OCI-LY3 (cell line): Measurements from ENCODE around the gene ATG16L2.
"Not testable (repeated sequence)": the region's sequence is repeated elsewhere in the genome, so short reads cannot be mapped to it uniquely, and the experiment has no call there.

ENCODE experiments used
- H2AFZ ChIP-seq: fragments of 200-600, 300-600 bp; shearing (Covaris generic); 2 replicates; pipeline ENCODE4 v1.6.0; 2014; ENCODE audit warnings: antibody characterized with exemption, low read depth, low read length
- H3K27ac ChIP-seq: fragments of 200-600, 300-600 bp; sonication (generic); 2 replicates; pipeline ENCODE4 v1.5.1; 2014; ENCODE audit warnings: mild to moderate bottlenecking, low read length, moderate library complexity, mixed read lengths
- H3K27me3 ChIP-seq: fragments of 200-600, 300-600 bp; sonication (generic); 2 replicates; pipeline ENCODE4 v1.6.1; 2014; ENCODE audit warnings: low read depth, low read length, mixed read lengths
- H3K36me3 ChIP-seq: fragments of 200-600, 300-600 bp; sonication (generic); replicated peaks from 2 replicates; pipeline ENCODE3; 2014; ENCODE audit warnings: low read depth, low read length, mixed read lengths
- H3K4me1 ChIP-seq: fragments of 300-600, 200-600 bp; sonication (generic); 2 replicates; pipeline ENCODE4 v1.6.1; 2014; ENCODE audit warnings: low read length, mixed read lengths
- H3K4me2 ChIP-seq: fragments of 200-600, 300-600 bp; sonication (generic); 2 replicates; pipeline ENCODE4 v1.6.1; 2014; ENCODE audit warnings: low read length, mixed read lengths
- H3K4me3 ChIP-seq: fragments of 300-600, 200-600 bp; sonication (generic); 2 replicates; pipeline ENCODE4 v1.5.1; 2014; ENCODE audit warnings: antibody characterized with exemption, mild to moderate bottlenecking, low read length, moderate library complexity
- H3K79me2 ChIP-seq: fragments of 300-600, 200-600 bp; shearing (Covaris generic); 2 replicates; pipeline ENCODE4 v1.6.1; 2014; ENCODE audit warnings: mild to moderate bottlenecking, low read length, mixed read lengths
- H3K9ac ChIP-seq: fragments of 300-600, 200-600 bp; shearing (Covaris generic); 2 replicates; pipeline ENCODE4 v1.6.0; 2014; ENCODE audit warnings: mild to moderate bottlenecking, low read length, moderate library complexity
- H3K9me3 ChIP-seq: fragments of 200-600, 300-600 bp; shearing (Covaris generic); 2 replicates; pipeline ENCODE4 v1.6.1; 2014; ENCODE audit warnings: low read length, mixed read lengths; ENCODE audit not compliant: insufficient read depth
- H4K20me1 ChIP-seq: fragments of 200-600, 300-600 bp; sonication (generic); 2 replicates; pipeline ENCODE4 v1.6.1; 2016; ENCODE audit warnings: low read length, mixed read lengths; ENCODE audit not compliant: insufficient read depth
- EZH2phosphoT487 ChIP-seq: fragments of 200-600 bp; shearing (Covaris generic); IDR thresholded peaks from 2 replicates; pipeline ENCODE4 v1.6.1; 2018; ENCODE audit warnings: antibody characterized with exemption, mixed run types, low read depth
- TF ChIP-seq, protein P1 (sequence below): fragments of 200-600, 300-600 bp; sonication (generic); IDR thresholded peaks from 2 replicates; pipeline ENCODE4 v1.5.1; 2014; ENCODE audit warnings: antibody characterized with exemption, low read length, low read depth

The ATG16L2 gene

DNA sequence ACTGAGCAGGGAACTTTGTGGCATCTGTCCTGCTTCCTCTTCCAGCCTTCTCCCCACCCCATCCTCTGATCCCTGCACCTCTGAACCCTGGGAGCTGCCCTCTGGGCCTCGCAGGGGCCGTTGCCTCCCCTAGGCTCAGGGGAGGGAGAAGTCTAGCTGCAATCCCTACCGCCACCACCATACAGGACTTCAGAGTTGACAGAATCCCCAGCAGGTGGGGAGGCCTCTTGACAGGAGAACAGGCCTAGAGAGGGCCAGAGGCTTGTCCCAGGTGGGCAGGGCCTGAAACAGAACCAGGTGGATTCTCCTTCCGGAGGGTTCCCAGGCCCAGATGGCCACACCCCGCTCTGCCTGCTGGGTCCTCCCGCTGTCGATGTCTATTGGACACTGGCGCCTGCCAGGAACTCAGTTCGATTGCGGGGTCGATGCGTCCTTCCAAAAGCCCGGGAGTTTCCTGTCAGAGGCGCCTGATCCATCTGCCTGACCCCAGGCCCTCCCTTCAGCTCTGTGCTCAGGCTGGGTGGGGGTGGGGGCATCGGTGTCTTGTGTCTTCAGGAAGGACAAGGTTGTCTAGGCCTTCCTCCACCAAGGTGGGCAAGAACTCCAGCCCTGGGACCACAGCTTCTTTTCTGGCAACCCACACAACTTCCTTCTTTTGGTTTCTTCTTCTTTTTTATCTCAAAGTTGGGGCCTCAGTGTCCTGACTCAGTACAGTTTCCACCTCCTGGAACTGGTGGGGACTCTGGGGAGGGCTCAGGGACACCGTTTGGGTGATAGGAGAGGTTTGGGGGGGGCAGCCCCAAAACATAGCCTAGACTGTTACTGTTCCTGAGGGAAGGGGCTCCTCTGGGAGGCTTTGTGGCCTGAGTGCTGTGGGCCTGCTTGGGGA lies 26.8 kb upstream of the ATG16L2 start:
- Histone ChIP-seq H3K4me3 (no peak overlapping the region), H3K27me3 (no peaks in the 10 kb centered on the region), H4K20me1 (no peaks in the 10 kb centered on the region), H3K9ac (no peak overlapping the region; the same call in 1 of the 2 replicates), H3K4me1 (peaks cover 15% of the 10 kb centered on the region), H3K9me3 (no peaks in the 10 kb centered on the region), H3K4me2 (peak overlapping the region; percentile 6; the same call in 1 of the 2 replicates), H3K36me3 (no peaks in the 10 kb centered on the region), H3K79me2 (no peaks in the 10 kb centered on the region), H2AFZ (no peak overlapping the region), H3K27ac (no peak overlapping the region)
- no peak for TF ChIP-seq EZH2phosphoT487
- TF ChIP-seq, protein P1, sequence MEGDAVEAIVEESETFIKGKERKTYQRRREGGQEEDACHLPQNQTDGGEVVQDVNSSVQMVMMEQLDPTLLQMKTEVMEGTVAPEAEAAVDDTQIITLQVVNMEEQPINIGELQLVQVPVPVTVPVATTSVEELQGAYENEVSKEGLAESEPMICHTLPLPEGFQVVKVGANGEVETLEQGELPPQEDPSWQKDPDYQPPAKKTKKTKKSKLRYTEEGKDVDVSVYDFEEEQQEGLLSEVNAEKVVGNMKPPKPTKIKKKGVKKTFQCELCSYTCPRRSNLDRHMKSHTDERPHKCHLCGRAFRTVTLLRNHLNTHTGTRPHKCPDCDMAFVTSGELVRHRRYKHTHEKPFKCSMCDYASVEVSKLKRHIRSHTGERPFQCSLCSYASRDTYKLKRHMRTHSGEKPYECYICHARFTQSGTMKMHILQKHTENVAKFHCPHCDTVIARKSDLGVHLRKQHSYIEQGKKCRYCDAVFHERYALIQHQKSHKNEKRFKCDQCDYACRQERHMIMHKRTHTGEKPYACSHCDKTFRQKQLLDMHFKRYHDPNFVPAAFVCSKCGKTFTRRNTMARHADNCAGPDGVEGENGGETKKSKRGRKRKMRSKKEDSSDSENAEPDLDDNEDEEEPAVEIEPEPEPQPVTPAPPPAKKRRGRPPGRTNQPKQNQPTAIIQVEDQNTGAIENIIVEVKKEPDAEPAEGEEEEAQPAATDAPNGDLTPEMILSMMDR = no peak

DNA sequence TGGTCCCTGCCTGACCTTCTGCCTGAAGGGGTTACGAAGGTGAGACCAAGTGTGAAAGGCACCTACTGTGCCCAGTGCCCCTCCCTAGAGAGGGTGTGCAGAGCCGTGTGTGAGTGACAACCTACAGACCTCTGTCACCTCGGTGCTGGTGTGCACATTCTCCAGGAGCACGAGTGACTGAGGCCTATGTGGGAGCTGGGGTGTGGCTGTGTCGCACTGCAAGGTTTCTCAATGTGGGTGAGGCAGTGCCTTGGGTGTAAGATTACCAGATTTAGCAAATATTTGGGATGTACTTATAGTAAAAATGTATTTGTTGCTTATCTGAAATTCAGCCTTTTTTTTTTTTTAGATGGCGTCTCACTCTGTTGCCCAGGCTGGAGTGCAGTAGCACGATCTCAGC lies 26.0 kb upstream of the ATG16L2 start:
- Histone ChIP-seq H3K9ac (no peak overlapping the region), H3K36me3 (no peaks in the 10 kb centered on the region), H4K20me1 (no peaks in the 10 kb centered on the region), H3K27ac (no peak overlapping the region), H3K27me3 (no peaks in the 10 kb centered on the region), H2AFZ (no peak overlapping the region), H3K4me3 (no peak overlapping the region), H3K9me3 (no peaks in the 10 kb centered on the region), H3K79me2 (no peaks in the 10 kb centered on the region), H3K4me1 (peaks cover 22% of the 10 kb centered on the region), H3K4me2 (no peak overlapping the region; the same call in 1 of the 2 replicates)
- TF ChIP-seq, protein P1 = no peak
- TF ChIP-seq EZH2phosphoT487 = no peak

GRCh38 chr11:72789493-72790131 lies 24.6 kb upstream of the ATG16L2 start:
- Histone ChIP-seq H3K9me3 (no peaks in the 10 kb centered on the region), H3K9ac (no peak overlapping the region), H3K27me3 (no peaks in the 10 kb centered on the region), H3K4me1 (peaks cover 28% of the 10 kb centered on the region), H2AFZ (no peak overlapping the region), H3K79me2 (no peaks in the 10 kb centered on the region), H3K4me3 (no peak overlapping the region), H3K36me3 (no peaks in the 10 kb centered on the region), H3K27ac (no peak overlapping the region), H4K20me1 (no peaks in the 10 kb centered on the region), H3K4me2 (no peak overlapping the region)
- no peak for TF ChIP-seq EZH2phosphoT487
- TF ChIP-seq, protein P1 = no peak

GRCh38 chr11:72791228-72791627 lies 23.0 kb upstream of the ATG16L2 start:
- H3K4me3 ChIP-seq, H4K20me1 ChIP-seq, H3K27me3 ChIP-seq, H3K79me2 ChIP-seq, H3K9me3 ChIP-seq, H3K9ac ChIP-seq, H3K4me2 ChIP-seq, H3K27ac ChIP-seq, H3K36me3 ChIP-seq, H2AFZ ChIP-seq: not testable (repeated sequence)
- peaks cover 30% of the 10 kb centered on the region for H3K4me1 ChIP-seq
